Endodermal cell (in vitro differentiated cells): Measurements from ENCODE around the gene GUCY1B1. TPM values are rescaled to one million over a fixed set of nuclear protein-coding genes. Genes with fewer than 3 reads are reported as not detected.

Experiments
- DNase-seq: peaks from one replicate; pipeline ENCODE4 v3.0.0-alpha.2; 2017
- H3K27ac ChIP-seq: 2 replicates; pipeline ENCODE4 v1.5.1; 2013; ENCODE audit warnings: mild to moderate bottlenecking, low read depth, low read length, moderate library complexity
- H3K27me3 ChIP-seq: 2 replicates; pipeline ENCODE4 v1.6.1; 2013; ENCODE audit warnings: mild to moderate bottlenecking, low read length, moderate library complexity; ENCODE audit not compliant: insufficient read depth, control insufficient read depth, poor library complexity, severe bottlenecking
- H3K36me3 ChIP-seq: 2 replicates; pipeline ENCODE4 v1.7.0; 2013; ENCODE audit warnings: mild to moderate bottlenecking, low read length, moderate library complexity; ENCODE audit not compliant: control insufficient read depth, insufficient read depth
- H3K4me1 ChIP-seq: one replicate; pipeline ENCODE4 v1.7.0; 2013; ENCODE audit warnings: low read length; ENCODE audit not compliant: control insufficient read depth, insufficient read depth
- H3K4me3 ChIP-seq: 2 replicates; pipeline ENCODE4 v1.5.1; 2013; ENCODE audit warnings: mild to moderate bottlenecking, low read length, moderate library complexity
- H3K9ac ChIP-seq: 2 replicates; pipeline ENCODE4 v1.6.1; 2013; ENCODE audit warnings: mild to moderate bottlenecking, low read length, moderate library complexity; ENCODE audit not compliant: poor library complexity, severe bottlenecking; ENCODE audit errors: extremely low read depth
- H3K9me3 ChIP-seq: 2 replicates; pipeline ENCODE4 v1.6.1; 2013; ENCODE audit warnings: mild to moderate bottlenecking, low read length, moderate library complexity; ENCODE audit not compliant: control insufficient read depth
- H3K27ac Mint-ChIP-seq: 2 replicates; pipeline ENCODE4 v1.8.0; 2020; ENCODE audit warnings: mixed read lengths
- H3K27me3 Mint-ChIP-seq: 2 replicates; pipeline ENCODE4 v1.8.0; 2021; ENCODE audit warnings: mild to moderate bottlenecking, mixed read lengths; ENCODE audit not compliant: insufficient read depth
- H3K36me3 Mint-ChIP-seq: 2 replicates; pipeline ENCODE4 v1.8.0; 2020; ENCODE audit warnings: low read depth, mixed read lengths
- H3K4me1 Mint-ChIP-seq: 2 replicates; pipeline ENCODE4 v1.8.0; 2020; ENCODE audit warnings: mixed read lengths
- H3K4me3 Mint-ChIP-seq: 2 replicates; pipeline ENCODE4 v1.8.0; 2020; ENCODE audit warnings: mild to moderate bottlenecking, moderate library complexity, mixed read lengths
- H3K9me3 Mint-ChIP-seq: 2 replicates; pipeline ENCODE4 v1.8.0; 2020; ENCODE audit warnings: mild to moderate bottlenecking, mixed read lengths
- CTCF ChIP-seq: fragments of 200-600 bp; sonication (generic); conservative IDR thresholded peaks from 2 replicates; pipeline ENCODE4 v1.5.0; 2021; ENCODE audit warnings: antibody characterized with exemption, mild to moderate bottlenecking
- WGBS, 2 experiments: methylation state at CpG; one replicate each; pipeline versions ENCODE4 v1.1.5 to v1.1.7; 2013; ENCODE audit warnings: missing lambda C conversion rate in 2 of 2, mixed read lengths in 1 of 2; ENCODE audit not compliant: insufficient coverage in 1 of 2, insufficient read length in 1 of 2; 5-methylcytosine and 5-hydroxymethylcytosine counted together
- total RNA-seq, 2 donors: library from RNA; stranded (reverse); fragmentation: NEBNext Ultra II Directional in 1 of 2; extraction: Animal tissue kit (Norgen Biotek cat#: 25700) in 1 of 2; gene quantifications; 2 replicates in 1 of 2; 3 replicates in 1 of 2; pipeline ENCODE4 v1.2.1, GENCODE V29; 2021

GUCY1B1 gene
- total RNA-seq, 2 donors from 2014 or later = 1.8 to 3.4 TPM

GRCh38 chr4:155761916-155762315 is 3.1 kb downstream of the GUCY1B1 start:
- Histone ChIP-seq H3K36me3 (no peaks in the 10 kb centered on the region), H3K9ac (no peak overlapping the region), H3K9me3 (no peaks in the 10 kb centered on the region), H3K27me3 (peaks cover 37% of the 10 kb centered on the region), H3K27ac (no peak overlapping the region), H3K4me1 (no peaks in the 10 kb centered on the region), H3K4me3 (no peak overlapping the region)
- no peak overlapping the region for H3K4me3 Mint-ChIP-seq
- no peaks in the 10 kb centered on the region for H3K4me1 Mint-ChIP-seq
- DNase-seq = no peak
- no peak overlapping the region for H3K27ac Mint-ChIP-seq
- no peak for TF ChIP-seq CTCF
- H3K9me3 Mint-ChIP-seq = peaks cover 2% of the 10 kb centered on the region
- H3K27me3 Mint-ChIP-seq = peaks cover 57% of the 10 kb centered on the region
- H3K36me3 Mint-ChIP-seq = no peaks in the 10 kb centered on the region

- no peak for DNase-seq
- Mint-ChIP-seq H3K36me3 (no peaks in the 10 kb centered on the region), H3K4me1 (no peaks in the 10 kb centered on the region), H3K27me3 (peaks cover 56% of the 10 kb centered on the region), H3K27ac (no peak overlapping the region), H3K9me3 (peaks cover 2% of the 10 kb centered on the region), H3K4me3 (no peak overlapping the region)
- H3K4me1 ChIP-seq = no peaks in the 10 kb centered on the region
- peaks cover 37% of the 10 kb centered on the region for H3K27me3 ChIP-seq
- no peaks in the 10 kb centered on the region for H3K36me3 ChIP-seq
- H3K27ac ChIP-seq = no peak overlapping the region
- no peak for TF ChIP-seq CTCF
- H3K9ac ChIP-seq = no peak overlapping the region
- no peak overlapping the region for H3K4me3 ChIP-seq
- H3K9me3 ChIP-seq = no peaks in the 10 kb centered on the region
Measured at GRCh38 chr4:155762334-155762733, 3.5 kb downstream of the GUCY1B1 start.

GRCh38 chr4:155763551-155763950 is 4.7 kb downstream of the GUCY1B1 start:
- Histone ChIP-seq H3K36me3 (no peaks in the 10 kb centered on the region), H3K4me3 (no peak overlapping the region), H3K27me3 (peaks cover 29% of the 10 kb centered on the region), H3K4me1 (no peaks in the 10 kb centered on the region), H3K9me3 (no peaks in the 10 kb centered on the region), H3K27ac (no peak overlapping the region), H3K9ac (no peak overlapping the region)
- Mint-ChIP-seq H3K27me3 (peaks cover 48% of the 10 kb centered on the region), H3K27ac (no peak overlapping the region), H3K4me3 (no peak overlapping the region), H3K9me3 (peaks cover 2% of the 10 kb centered on the region), H3K4me1 (no peaks in the 10 kb centered on the region), H3K36me3 (no peaks in the 10 kb centered on the region)
- WGBS, 2 experiments = 83% methylated on average over 1 of the region's 2 CpGs; no CpG with 5 or more reads in 1 of the 2 experiments
- no peak for TF ChIP-seq CTCF
- no peak for DNase-seq
